Neural cell (in vitro differentiated cells): ENCODE results near the gene MTCH1. TPM values are rescaled to one million over a fixed set of nuclear protein-coding genes. Genes with fewer than 3 reads are reported as not detected.

ENCODE experiments used
- H2AFZ ChIP-seq: fragments of 200-600, 300-800 bp; sonication (generic), shearing (Covaris generic); 2 replicates; pipeline ENCODE4 v1.6.0; 2014; ENCODE audit warnings: low read depth, mild to moderate bottlenecking, antibody characterized with exemption, low read length, moderate library complexity
- H3F3A ChIP-seq: fragments of 200-600 bp; shearing (Covaris generic); 2 replicates; pipeline ENCODE4 v1.6.1; 2016; ENCODE audit warnings: mild to moderate bottlenecking, moderate library complexity, mixed read lengths, antibody characterized with exemption, low read length; ENCODE audit not compliant: insufficient read depth, poor library complexity, severe bottlenecking
- H3K27ac ChIP-seq: fragments of 200-600, 300-800 bp; sonication (generic), shearing (Covaris generic); 2 replicates; pipeline ENCODE4 v1.5.1; 2014; ENCODE audit warnings: mild to moderate bottlenecking, low read length, moderate library complexity
- H3K27me3 ChIP-seq: fragments of 300-800, 200-600 bp; sonication (generic), shearing (Covaris generic); 2 replicates; pipeline ENCODE4 v1.6.0; 2014; ENCODE audit warnings: mild to moderate bottlenecking, low read depth, low read length, moderate library complexity; ENCODE audit not compliant: insufficient read depth
- H3K36me3 ChIP-seq: fragments of 300-800, 200-600 bp; sonication (generic), shearing (Covaris generic); 2 replicates; pipeline ENCODE4 v1.5.1; 2014; ENCODE audit warnings: mild to moderate bottlenecking, antibody characterized with exemption, low read length, moderate library complexity; ENCODE audit not compliant: insufficient read depth
- H3K4me2 ChIP-seq: fragments of 300-800, 200-600 bp; sonication (generic), shearing (Covaris generic); 2 replicates; pipeline ENCODE4 v1.6.0; 2014; ENCODE audit warnings: mild to moderate bottlenecking, low read length
- H3K4me3 ChIP-seq: fragments of 300-800, 200-600 bp; sonication (generic), shearing (Covaris generic); 2 replicates; pipeline ENCODE4 v1.5.1; 2014; ENCODE audit warnings: mild to moderate bottlenecking, low read length, moderate library complexity
- H3K79me2 ChIP-seq: fragments of 200-600 bp; shearing (Covaris generic); replicated peaks from 2 replicates; pipeline ENCODE4 v1.6.0; 2014; ENCODE audit warnings: mild to moderate bottlenecking, low read length, moderate library complexity; ENCODE audit not compliant: insufficient read depth
- H3K9ac ChIP-seq: fragments of 300-800, 200-600 bp; sonication (generic), shearing (Covaris generic); 2 replicates; pipeline ENCODE4 v1.6.1; 2016; ENCODE audit warnings: mild to moderate bottlenecking, low read length, mixed read lengths
- H3K9me2 ChIP-seq: fragments of 200-600 bp; shearing (Covaris generic); 2 replicates; pipeline ENCODE4 v1.6.1; 2016; ENCODE audit warnings: mild to moderate bottlenecking, low read length, mixed read lengths; ENCODE audit not compliant: insufficient read depth
- H3K9me3 ChIP-seq: fragments of 200-600, 300-800 bp; sonication (generic), shearing (Covaris generic); 2 replicates; pipeline ENCODE4 v1.6.1; 2016; ENCODE audit warnings: mild to moderate bottlenecking, mixed run types, low read length, moderate library complexity, mixed read lengths
- H4K20me1 ChIP-seq: fragments of 200-600 bp; shearing (Covaris generic); 2 replicates; pipeline ENCODE4 v1.6.1; 2016; ENCODE audit warnings: mild to moderate bottlenecking, mixed run types; ENCODE audit not compliant: insufficient read depth
- EP300 ChIP-seq: fragments of 450-650 bp; conservative IDR thresholded peaks from 2 replicates; pipeline ENCODE4 v1.6.1; 2014; ENCODE audit warnings: antibody characterized with exemption, mild to moderate bottlenecking, moderate library complexity; ENCODE audit not compliant: poor library complexity, severe bottlenecking
- EZH2 ChIP-seq: fragments of 200-600, 300-800 bp; shearing (Covaris generic), sonication (generic); IDR thresholded peaks from 2 replicates; pipeline ENCODE4 v1.6.1; 2014; ENCODE audit warnings: antibody characterized with exemption, low read length, borderline replicate concordance, mild to moderate bottlenecking; ENCODE audit not compliant: insufficient read depth, poor library complexity, severe bottlenecking
- RAD21 ChIP-seq: fragments of 450-650 bp; conservative IDR thresholded peaks from 2 replicates; pipeline ENCODE4 v1.6.1; 2014; ENCODE audit warnings: antibody characterized with exemption, mild to moderate bottlenecking, moderate library complexity
- SMC3 ChIP-seq: fragments of 450-650 bp; conservative IDR thresholded peaks from 2 replicates; pipeline ENCODE4 v1.6.1; 2014; ENCODE audit warnings: antibody characterized with exemption, mild to moderate bottlenecking, moderate library complexity; ENCODE audit not compliant: poor library complexity
- TAF1 ChIP-seq: IDR thresholded peaks from 2 replicates; pipeline ENCODE4 v1.6.1; 2012; ENCODE audit warnings: low read depth
- polyA plus RNA-seq: library from polyadenylated mRNA; depleted of rRNA; stranded (reverse); fragments of >200 nt; gene quantifications from 2 replicates; pipeline ENCODE4 v1.2.3, GENCODE V29; 2014
- TF ChIP-seq, protein P1 (sequence below): IDR thresholded peaks from 2 replicates; pipeline ENCODE4 v1.6.1; 2012; ENCODE audit warnings: borderline replicate concordance
- TF ChIP-seq, protein P2 (sequence below): fragments of 450-650 bp; IDR thresholded peaks from 2 replicates; pipeline ENCODE4 v1.5.1; 2014; ENCODE audit warnings: antibody characterized with exemption, mild to moderate bottlenecking, moderate library complexity; ENCODE audit not compliant: poor library complexity, severe bottlenecking

Gene MTCH1
- polyA plus RNA-seq, 1 donor from 2014 or later: 217 TPM

DNA sequence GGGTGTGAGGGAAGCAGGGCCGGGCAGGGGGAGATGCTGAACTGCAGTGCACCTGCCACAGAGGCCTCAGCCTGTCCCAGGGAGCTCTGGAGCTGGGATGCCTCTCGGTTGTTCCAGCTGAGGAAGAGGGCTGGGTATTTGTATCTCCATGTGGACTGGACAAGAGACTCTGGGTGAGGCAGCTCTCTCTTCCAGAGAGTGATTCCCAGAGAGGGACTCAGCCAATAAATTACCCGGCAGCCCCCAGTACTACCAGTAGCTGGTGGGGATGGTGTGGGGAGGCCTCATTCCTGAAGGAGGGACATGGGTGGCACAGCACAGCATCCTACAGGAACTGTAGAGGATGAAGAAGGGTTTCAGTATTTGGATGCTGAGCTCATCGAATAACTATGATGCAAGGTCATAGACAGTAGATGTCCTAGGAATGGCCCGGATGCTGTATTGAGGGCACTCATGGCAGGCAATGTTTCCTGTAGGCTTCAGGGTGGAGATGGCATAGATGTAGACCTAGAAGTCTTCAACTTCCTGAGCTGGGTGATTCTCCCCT is 20.9 kb upstream of the MTCH1 start:
- H3K4me2 ChIP-seq: no peak overlapping the region
- H4K20me1 ChIP-seq: no peaks in the 10 kb centered on the region
- H3F3A ChIP-seq: no peaks in the 10 kb centered on the region
- no peak overlapping the region for H3K27ac ChIP-seq
- no peak overlapping the region for H2AFZ ChIP-seq
- no peaks in the 10 kb centered on the region for H3K27me3 ChIP-seq
- TF ChIP-seq TAF1 (no peak), SMC3 (no peak), EP300 (no peak), EZH2 (no peak)
- no peaks in the 10 kb centered on the region for H3K9me2 ChIP-seq
- no peaks in the 10 kb centered on the region for H3K36me3 ChIP-seq
- no peaks in the 10 kb centered on the region for H3K79me2 ChIP-seq
- no peaks in the 10 kb centered on the region for H3K9me3 ChIP-seq
- no peak overlapping the region for H3K4me3 ChIP-seq
- no peak overlapping the region for H3K9ac ChIP-seq

DNA sequence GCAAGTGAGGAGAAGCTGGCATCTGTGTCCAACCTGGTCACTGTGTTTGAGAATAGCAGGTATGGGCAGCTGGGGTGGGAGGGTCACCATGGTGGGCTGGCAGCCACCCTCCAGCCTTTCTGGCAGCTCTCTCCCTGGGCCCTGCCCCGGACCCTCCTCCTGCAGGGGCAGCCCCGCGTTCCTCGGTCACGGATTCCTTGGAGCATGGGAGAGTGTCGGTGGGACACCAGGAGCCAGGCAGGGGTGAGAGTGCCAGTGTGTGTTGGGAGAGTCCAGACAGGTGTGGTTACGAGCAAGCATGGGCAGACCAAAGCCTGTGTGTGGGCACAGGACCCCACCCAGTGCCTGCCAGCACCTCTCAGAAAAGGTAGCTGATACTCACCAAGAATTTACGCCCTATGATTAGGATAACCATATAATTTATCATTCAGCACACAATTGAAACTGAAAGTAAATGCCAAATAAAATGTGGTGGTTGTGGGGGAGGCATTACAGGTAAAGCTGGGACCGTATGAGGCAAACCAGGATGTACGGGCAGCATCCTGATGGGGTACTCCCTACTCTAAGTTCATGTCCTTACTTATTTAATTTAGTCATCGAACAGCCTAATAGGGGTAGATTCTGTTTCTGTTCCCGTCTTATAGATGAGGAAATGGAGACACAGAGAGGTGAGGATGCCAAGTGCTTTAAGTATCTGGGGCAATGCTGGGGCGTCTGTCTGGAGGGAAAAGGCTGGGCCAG is 20.0 kb upstream of the MTCH1 start:
- Histone ChIP-seq H3K79me2 (no peaks in the 10 kb centered on the region), H3K9ac (no peak overlapping the region), H2AFZ (no peak overlapping the region), H3K27ac (no peak overlapping the region), H3K9me3 (no peaks in the 10 kb centered on the region), H3F3A (no peaks in the 10 kb centered on the region), H3K36me3 (no peaks in the 10 kb centered on the region), H3K9me2 (no peaks in the 10 kb centered on the region), H3K4me2 (no peak overlapping the region), H3K27me3 (no peaks in the 10 kb centered on the region), H3K4me3 (no peak overlapping the region), H4K20me1 (no peaks in the 10 kb centered on the region)
- TF ChIP-seq EZH2 (no peak), SMC3 (no peak), EP300 (no peak), TAF1 (no peak), RAD21 (no peak)
- TF ChIP-seq, protein P1, sequence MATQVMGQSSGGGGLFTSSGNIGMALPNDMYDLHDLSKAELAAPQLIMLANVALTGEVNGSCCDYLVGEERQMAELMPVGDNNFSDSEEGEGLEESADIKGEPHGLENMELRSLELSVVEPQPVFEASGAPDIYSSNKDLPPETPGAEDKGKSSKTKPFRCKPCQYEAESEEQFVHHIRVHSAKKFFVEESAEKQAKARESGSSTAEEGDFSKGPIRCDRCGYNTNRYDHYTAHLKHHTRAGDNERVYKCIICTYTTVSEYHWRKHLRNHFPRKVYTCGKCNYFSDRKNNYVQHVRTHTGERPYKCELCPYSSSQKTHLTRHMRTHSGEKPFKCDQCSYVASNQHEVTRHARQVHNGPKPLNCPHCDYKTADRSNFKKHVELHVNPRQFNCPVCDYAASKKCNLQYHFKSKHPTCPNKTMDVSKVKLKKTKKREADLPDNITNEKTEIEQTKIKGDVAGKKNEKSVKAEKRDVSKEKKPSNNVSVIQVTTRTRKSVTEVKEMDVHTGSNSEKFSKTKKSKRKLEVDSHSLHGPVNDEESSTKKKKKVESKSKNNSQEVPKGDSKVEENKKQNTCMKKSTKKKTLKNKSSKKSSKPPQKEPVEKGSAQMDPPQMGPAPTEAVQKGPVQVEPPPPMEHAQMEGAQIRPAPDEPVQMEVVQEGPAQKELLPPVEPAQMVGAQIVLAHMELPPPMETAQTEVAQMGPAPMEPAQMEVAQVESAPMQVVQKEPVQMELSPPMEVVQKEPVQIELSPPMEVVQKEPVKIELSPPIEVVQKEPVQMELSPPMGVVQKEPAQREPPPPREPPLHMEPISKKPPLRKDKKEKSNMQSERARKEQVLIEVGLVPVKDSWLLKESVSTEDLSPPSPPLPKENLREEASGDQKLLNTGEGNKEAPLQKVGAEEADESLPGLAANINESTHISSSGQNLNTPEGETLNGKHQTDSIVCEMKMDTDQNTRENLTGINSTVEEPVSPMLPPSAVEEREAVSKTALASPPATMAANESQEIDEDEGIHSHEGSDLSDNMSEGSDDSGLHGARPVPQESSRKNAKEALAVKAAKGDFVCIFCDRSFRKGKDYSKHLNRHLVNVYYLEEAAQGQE: no peak
- TF ChIP-seq, protein P2, sequence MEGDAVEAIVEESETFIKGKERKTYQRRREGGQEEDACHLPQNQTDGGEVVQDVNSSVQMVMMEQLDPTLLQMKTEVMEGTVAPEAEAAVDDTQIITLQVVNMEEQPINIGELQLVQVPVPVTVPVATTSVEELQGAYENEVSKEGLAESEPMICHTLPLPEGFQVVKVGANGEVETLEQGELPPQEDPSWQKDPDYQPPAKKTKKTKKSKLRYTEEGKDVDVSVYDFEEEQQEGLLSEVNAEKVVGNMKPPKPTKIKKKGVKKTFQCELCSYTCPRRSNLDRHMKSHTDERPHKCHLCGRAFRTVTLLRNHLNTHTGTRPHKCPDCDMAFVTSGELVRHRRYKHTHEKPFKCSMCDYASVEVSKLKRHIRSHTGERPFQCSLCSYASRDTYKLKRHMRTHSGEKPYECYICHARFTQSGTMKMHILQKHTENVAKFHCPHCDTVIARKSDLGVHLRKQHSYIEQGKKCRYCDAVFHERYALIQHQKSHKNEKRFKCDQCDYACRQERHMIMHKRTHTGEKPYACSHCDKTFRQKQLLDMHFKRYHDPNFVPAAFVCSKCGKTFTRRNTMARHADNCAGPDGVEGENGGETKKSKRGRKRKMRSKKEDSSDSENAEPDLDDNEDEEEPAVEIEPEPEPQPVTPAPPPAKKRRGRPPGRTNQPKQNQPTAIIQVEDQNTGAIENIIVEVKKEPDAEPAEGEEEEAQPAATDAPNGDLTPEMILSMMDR: no peak
